ENCODE results near the gene LDHA.

DNA sequence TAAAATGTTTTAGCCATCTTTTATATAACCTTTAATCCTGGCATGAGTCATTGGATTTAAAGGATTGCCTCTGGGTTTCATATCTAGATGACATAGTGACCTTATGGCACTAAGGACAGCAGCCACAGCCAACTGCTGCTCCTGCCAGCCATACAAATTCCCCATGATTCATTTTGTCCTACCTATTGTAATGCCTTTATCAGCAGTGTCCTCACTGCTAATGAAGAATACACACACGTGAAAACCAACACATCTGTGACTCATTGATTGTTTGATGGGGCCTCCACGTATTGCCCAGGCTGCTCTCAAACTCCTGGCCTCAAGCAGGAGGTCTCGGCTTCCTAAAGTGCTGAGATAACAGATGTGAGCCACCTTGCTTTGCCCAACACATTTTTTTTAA is 63.1 kb downstream of the LDHA start:
- TF ChIP-seq CEBPB (IDR thresholded peaks at IDR 0.05; ENCODE audit: low read depth, low read length) (no peak), CHD2 (IDR thresholded peaks at IDR 0.05; ENCODE audit: low read length) (no peak)
